ENCODE measurements around the gene MYBPHL.

Gene MYBPHL

GRCh38 chr1:109304226-109304920 lies 2.4 kb downstream of the MYBPHL start:
- TF ChIP-seq FOXP2 (optimal IDR thresholded peaks at IDR 0.05; ENCODE audit: borderline replicate concordance, extremely low read depth, extremely low read length, insufficient read depth) (no peak), TAF1 (IDR thresholded peaks at IDR 0.05; ENCODE audit: borderline replicate concordance, insufficient read depth, low read length) (no peak), POLR2AphosphoS5 (IDR thresholded peaks at IDR 0.05; ENCODE audit: low read depth, low read length) (no peak), REST (IDR thresholded peaks at IDR 0.05; ENCODE audit: insufficient read depth in 1 of 2, low read depth in 2 of 2, low read length in 2 of 2) (no peak)

GRCh38 chr1:109301874-109302273 lies 4.9 kb downstream of the MYBPHL start:
- TF ChIP-seq FOXP2 (optimal IDR thresholded peaks at IDR 0.05; ENCODE audit: borderline replicate concordance, extremely low read depth, extremely low read length, insufficient read depth) (no peak), SIN3A (IDR thresholded peaks at IDR 0.05; ENCODE audit: borderline replicate concordance, insufficient read depth, low read length) (no peak), TAF1 (IDR thresholded peaks at IDR 0.05; ENCODE audit: borderline replicate concordance, insufficient read depth, low read length) (no peak), REST (IDR thresholded peaks at IDR 0.05; ENCODE audit: insufficient read depth in 1 of 2, low read depth in 2 of 2, low read length in 2 of 2) (no peak), POLR2AphosphoS5 (IDR thresholded peaks at IDR 0.05; ENCODE audit: low read depth, low read length) (no peak)

- TF ChIP-seq POLR2AphosphoS5 (IDR thresholded peaks at IDR 0.05; ENCODE audit: low read depth, low read length) (no peak), FOXP2 (optimal IDR thresholded peaks at IDR 0.05; ENCODE audit: borderline replicate concordance, extremely low read depth, extremely low read length, insufficient read depth) (no peak), REST (IDR thresholded peaks at IDR 0.05; ENCODE audit: insufficient read depth in 1 of 2, low read depth in 2 of 2, low read length in 2 of 2) (no peak), TAF1 (IDR thresholded peaks at IDR 0.05; ENCODE audit: borderline replicate concordance, insufficient read depth, low read length) (no peak), SIN3A (IDR thresholded peaks at IDR 0.05; ENCODE audit: borderline replicate concordance, insufficient read depth, low read length) (no peak)
Measured at GRCh38 chr1:109300650-109301151, 6.1 kb downstream of the MYBPHL start.

- TF ChIP-seq POLR2AphosphoS5 (IDR thresholded peaks at IDR 0.05; ENCODE audit: low read depth, low read length) (no peak), FOXP2 (optimal IDR thresholded peaks at IDR 0.05; ENCODE audit: borderline replicate concordance, extremely low read depth, extremely low read length, insufficient read depth) (no peak), REST (IDR thresholded peaks at IDR 0.05; ENCODE audit: insufficient read depth in 1 of 2, low read depth in 2 of 2, low read length in 2 of 2) (no peak), TAF1 (IDR thresholded peaks at IDR 0.05; ENCODE audit: borderline replicate concordance, insufficient read depth, low read length) (no peak), SIN3A (IDR thresholded peaks at IDR 0.05; ENCODE audit: borderline replicate concordance, insufficient read depth, low read length) (no peak)
Measured at GRCh38 chr1:109299558-109300343, 7.1 kb downstream of the MYBPHL start.
